ENCODE data around the gene NR2F6.

The NR2F6 gene

GRCh38 chr19:17236811-17237543, 8.7 kb downstream of the NR2F6 start:
- Mint-ChIP-seq H3K36me3 (ENCODE audit: low read depth) (peaks cover 17% of the 10 kb centered on the region), H3K27me3 (no peaks in the 10 kb centered on the region), H3K27ac (no peak overlapping the region), H3K4me1 (ENCODE audit: low read depth) (peaks cover 15% of the 10 kb centered on the region), H3K9me3 (no peaks in the 10 kb centered on the region), H3K4me3 (peak overlapping the region; percentile 23)
- no peak for DNase-seq

GRCh38 chr19:17235971-17236777, 9.5 kb downstream of the NR2F6 start:
- Mint-ChIP-seq H3K36me3 (ENCODE audit: low read depth) (peaks cover 24% of the 10 kb centered on the region), H3K27me3 (no peaks in the 10 kb centered on the region), H3K4me1 (ENCODE audit: low read depth) (peaks cover 15% of the 10 kb centered on the region), H3K9me3 (no peaks in the 10 kb centered on the region), H3K4me3 (peak overlapping the region; percentile 85), H3K27ac (no peak overlapping the region)
- DNase-seq, result no peak

GRCh38 chr19:17235300-17235970, 10.3 kb downstream of the NR2F6 start:
- Mint-ChIP-seq H3K36me3 (ENCODE audit: low read depth) (peaks cover 30% of the 10 kb centered on the region), H3K27ac (peak overlapping the region; percentile 87)

GRCh38 chr19:17234911-17235299, 10.8 kb downstream of the NR2F6 start:
- Mint-ChIP-seq H3K9me3 (no peaks in the 10 kb centered on the region), H3K36me3 (ENCODE audit: low read depth) (peaks cover 30% of the 10 kb centered on the region), H3K27ac (peak overlapping the region; percentile 87), H3K4me1 (ENCODE audit: low read depth) (peaks cover 15% of the 10 kb centered on the region), H3K27me3 (no peaks in the 10 kb centered on the region), H3K4me3 (peak overlapping the region; percentile 85)
- peak; percentile 85 for DNase-seq

More at GRCh38 chr19:17235300-17235970, 10.3 kb downstream of the NR2F6 start:
- Mint-ChIP-seq H3K4me3 (peak overlapping the region; percentile 85), H3K9me3 (no peaks in the 10 kb centered on the region), H3K4me1 (ENCODE audit: low read depth) (peaks cover 15% of the 10 kb centered on the region), H3K27me3 (no peaks in the 10 kb centered on the region)
- DNase-seq, result peak; percentile 83

- peaks cover 17% of the 10 kb centered on the region for H3K4me1 Mint-ChIP-seq (ENCODE audit: low read depth)
- H3K4me3 Mint-ChIP-seq, result no peak overlapping the region
- no peak for DNase-seq
- no peaks in the 10 kb centered on the region for H3K9me3 Mint-ChIP-seq
- no peaks in the 10 kb centered on the region for H3K27me3 Mint-ChIP-seq
- peaks cover 32% of the 10 kb centered on the region for H3K36me3 Mint-ChIP-seq (ENCODE audit: low read depth)
- H3K27ac Mint-ChIP-seq, result no peak overlapping the region
Measured at GRCh38 chr19:17232258-17232657, 13.5 kb downstream of the NR2F6 start.

- no peaks in the 10 kb centered on the region for H3K27me3 Mint-ChIP-seq
- H3K4me1 Mint-ChIP-seq (ENCODE audit: low read depth), result peaks cover 25% of the 10 kb centered on the region
- H3K4me3 Mint-ChIP-seq, result no peak overlapping the region
- no peak for DNase-seq
- no peak overlapping the region for H3K27ac Mint-ChIP-seq
- H3K36me3 Mint-ChIP-seq (ENCODE audit: low read depth), result peaks cover 32% of the 10 kb centered on the region
- no peaks in the 10 kb centered on the region for H3K9me3 Mint-ChIP-seq
Measured at GRCh38 chr19:17229890-17230289, 15.8 kb downstream of the NR2F6 start.

GRCh38 chr19:17227798-17228367, 17.8 kb downstream of the NR2F6 start:
- Mint-ChIP-seq H3K36me3 (ENCODE audit: low read depth) (peaks cover 22% of the 10 kb centered on the region), H3K27me3 (no peaks in the 10 kb centered on the region), H3K4me3 (no peak overlapping the region), H3K4me1 (ENCODE audit: low read depth) (peaks cover 11% of the 10 kb centered on the region), H3K9me3 (no peaks in the 10 kb centered on the region), H3K27ac (no peak overlapping the region)
- DNase-seq, result no peak

GRCh38 chr19:17226002-17226933, 19.5 kb downstream of the NR2F6 start, which contains the start of gene OCEL1:
Gene OCEL1 (plus strand): TSS chr19:17226226. CDS start chr19:17226248, 22 bp downstream.
- Mint-ChIP-seq H3K27me3 (no peaks in the 10 kb centered on the region), H3K4me3 (peak within 1 kb of the TSS; percentile 87), H3K27ac (peak within 1 kb of the TSS; percentile 97), H3K4me1 (ENCODE audit: low read depth) (peaks cover 10% of the 10 kb centered on the region), H3K36me3 (ENCODE audit: low read depth) (peaks cover 9% of the 10 kb centered on the region), H3K9me3 (no peaks in the 10 kb centered on the region)
- peak; percentile 97 for DNase-seq

GRCh38 chr19:17225053-17225452, 20.7 kb downstream of the NR2F6 start:
- H3K4me1 Mint-ChIP-seq (ENCODE audit: low read depth), result peaks cover 13% of the 10 kb centered on the region
- no peak overlapping the region for H3K27ac Mint-ChIP-seq
- DNase-seq, result no peak
- H3K4me3 Mint-ChIP-seq, result peak overlapping the region; percentile 38
- H3K9me3 Mint-ChIP-seq, result no peaks in the 10 kb centered on the region
- H3K27me3 Mint-ChIP-seq, result no peaks in the 10 kb centered on the region
- peaks cover 2% of the 10 kb centered on the region for H3K36me3 Mint-ChIP-seq (ENCODE audit: low read depth)

GRCh38 chr19:17220207-17220758, 25.4 kb downstream of the NR2F6 start:
- H3K4me1 Mint-ChIP-seq (ENCODE audit: low read depth), result peaks cover 19% of the 10 kb centered on the region
- no peak overlapping the region for H3K4me3 Mint-ChIP-seq
- DNase-seq, result no peak
- no peaks in the 10 kb centered on the region for H3K27me3 Mint-ChIP-seq
- H3K27ac Mint-ChIP-seq, result no peak overlapping the region
- no peaks in the 10 kb centered on the region for H3K9me3 Mint-ChIP-seq
- H3K36me3 Mint-ChIP-seq (ENCODE audit: low read depth), result peaks cover 40% of the 10 kb centered on the region

- Mint-ChIP-seq H3K9me3 (no peaks in the 10 kb centered on the region), H3K27ac (no peak overlapping the region), H3K4me1 (ENCODE audit: low read depth) (peaks cover 29% of the 10 kb centered on the region), H3K36me3 (ENCODE audit: low read depth) (peaks cover 43% of the 10 kb centered on the region), H3K4me3 (no peak overlapping the region), H3K27me3 (no peaks in the 10 kb centered on the region)
- DNase-seq, result no peak
Measured at GRCh38 chr19:17219286-17219685, 26.4 kb downstream of the NR2F6 start.

- Mint-ChIP-seq H3K36me3 (ENCODE audit: low read depth) (peaks cover 63% of the 10 kb centered on the region), H3K4me3 (peak overlapping the region; percentile 84), H3K4me1 (ENCODE audit: low read depth) (peaks cover 30% of the 10 kb centered on the region), H3K27ac (peak overlapping the region; percentile 97), H3K9me3 (no peaks in the 10 kb centered on the region), H3K27me3 (no peaks in the 10 kb centered on the region)
- no peak for DNase-seq
Measured at GRCh38 chr19:17216058-17216670, 29.6 kb downstream of the NR2F6 start.
